CD14-positive monocyte (primary cell): ENCODE measurements around the gene TGFBR1. TPM values are rescaled to one million over a fixed set of nuclear protein-coding genes. Genes with fewer than 3 reads are reported as not detected.

Source experiments
- DNase-seq, 3 donors: peaks; one replicate each; pipeline ENCODE4 v3.0.0-alpha.2; 2011 to 2022
- H2AFZ ChIP-seq: 2 replicates; pipeline ENCODE4 v1.6.0; 2012; ENCODE audit warnings: mild to moderate bottlenecking, low read depth, low read length, inconsistent platforms; ENCODE audit not compliant: insufficient read depth, poor library complexity, severe bottlenecking
- H3K27ac ChIP-seq, 2 donors: 1 replicate in 1 of 2; 2 replicates in 1 of 2; pipeline ENCODE4 v1.5.1; 2012 to 2013; ENCODE audit warnings: low read length in 2 of 2, control low read depth in 1 of 2, inconsistent platforms in 1 of 2, low read depth in 1 of 2, mild to moderate bottlenecking in 1 of 2
- H3K27me3 ChIP-seq, 2 donors: one replicate each; pipeline versions ENCODE4 v1.6.0 to v1.6.1; 2011 to 2013; ENCODE audit warnings: low read length in 2 of 2; ENCODE audit not compliant: control insufficient read depth in 2 of 2, insufficient read depth in 2 of 2
- H3K36me3 ChIP-seq, 2 donors: replicated peaks in 1 of 2; 1 replicate in 1 of 2; 2 replicates in 1 of 2; pipeline versions ENCODE4 v1.5.1 to v1.6.1; 2012 to 2013; ENCODE audit warnings: low read length in 2 of 2, control low read depth in 1 of 2, inconsistent platforms in 1 of 2, mild to moderate bottlenecking in 1 of 2; ENCODE audit not compliant: insufficient read depth in 2 of 2, control insufficient read depth in 1 of 2
- H3K4me1 ChIP-seq, 2 donors: 1 replicate in 1 of 2; 2 replicates in 1 of 2; pipeline versions ENCODE4 v1.5.1 to v1.6.1; 2012 to 2013; ENCODE audit warnings: low read length in 2 of 2, control low read depth in 1 of 2, inconsistent platforms in 1 of 2, mild to moderate bottlenecking in 1 of 2, moderate library complexity in 1 of 2; ENCODE audit not compliant: insufficient read depth in 2 of 2, control insufficient read depth in 1 of 2
- H3K4me2 ChIP-seq: replicated peaks from 2 replicates; pipeline ENCODE3; 2012; ENCODE audit warnings: low read length, moderate library complexity, mild to moderate bottlenecking; ENCODE audit not compliant: poor library complexity, severe bottlenecking; ENCODE audit errors: extremely low read depth
- H3K4me3 ChIP-seq, 3 experiments: fragments of 200-600 bp in 1 of 3; sonication (generic) in 1 of 3; replicated peaks in 1 of 3; 1 replicate in 2 of 3; 2 replicates in 1 of 3; pipeline ENCODE4 v1.5.1; 2011 to 2013; ENCODE audit warnings: low read length in 3 of 3, mild to moderate bottlenecking in 3 of 3, control low read depth in 2 of 3, low read depth in 2 of 3, inconsistent platforms in 1 of 3, moderate library complexity in 1 of 3
- H3K79me2 ChIP-seq: 2 replicates; pipeline ENCODE4 v1.6.0; 2012; ENCODE audit warnings: mild to moderate bottlenecking, control low read depth, inconsistent platforms, low read length, moderate library complexity; ENCODE audit not compliant: insufficient read depth
- H3K9ac ChIP-seq: 2 replicates; pipeline ENCODE4 v1.6.0; 2017; ENCODE audit warnings: low read length, mild to moderate bottlenecking; ENCODE audit not compliant: insufficient read depth, poor library complexity, severe bottlenecking
- H3K9me3 ChIP-seq, 2 donors: replicated peaks in 1 of 2; 1 replicate in 1 of 2; 2 replicates in 1 of 2; pipeline versions ENCODE4 v1.5.1 to v1.6.1; 2012 to 2013; ENCODE audit warnings: low read length in 2 of 2, control low read depth in 1 of 2; ENCODE audit not compliant: control insufficient read depth in 1 of 2, insufficient read depth in 1 of 2
- H4K20me1 ChIP-seq: 2 replicates; pipeline ENCODE4 v1.6.0; 2012; ENCODE audit warnings: mild to moderate bottlenecking, low read length, control low read depth, moderate library complexity; ENCODE audit not compliant: insufficient read depth
- H3K27ac Mint-ChIP-seq, 7 donors: one replicate each; pipeline ENCODE4 v1.8.0; 2020; ENCODE audit warnings: mild to moderate bottlenecking in 7 of 7, mixed read lengths in 7 of 7, moderate library complexity in 6 of 7, inconsistent platforms in 2 of 7
- H3K27me3 Mint-ChIP-seq, 3 donors: one replicate each; pipeline ENCODE4 v1.8.0; 2021 to 2022; ENCODE audit warnings: low read depth in 3 of 3, mild to moderate bottlenecking in 3 of 3, mixed read lengths in 3 of 3, moderate library complexity in 3 of 3, inconsistent platforms in 1 of 3
- H3K36me3 Mint-ChIP-seq, 2 donors: one replicate each; pipeline ENCODE4 v1.8.0; 2020; ENCODE audit warnings: mixed read lengths in 2 of 2, inconsistent platforms in 1 of 2, mild to moderate bottlenecking in 1 of 2
- H3K4me1 Mint-ChIP-seq: one replicate; pipeline ENCODE4 v1.8.0; 2020; ENCODE audit warnings: mild to moderate bottlenecking, mixed read lengths
- H3K4me3 Mint-ChIP-seq, 2 donors: one replicate each; pipeline ENCODE4 v1.8.0; 2020; ENCODE audit warnings: mild to moderate bottlenecking in 2 of 2, mixed read lengths in 2 of 2, moderate library complexity in 1 of 2
- H3K9me3 Mint-ChIP-seq, 7 donors: one replicate each; pipeline ENCODE4 v1.8.0; 2020 to 2022; ENCODE audit warnings: mixed read lengths in 7 of 7, mild to moderate bottlenecking in 6 of 7, moderate library complexity in 6 of 7, inconsistent platforms in 2 of 7
- CTCF ChIP-seq: fragments of 200-600 bp; IDR thresholded peaks from one replicate; pipeline ENCODE4 v1.8.0; 2022; ENCODE audit warnings: antibody characterized with exemption, mild to moderate bottlenecking
- WGBS: methylation state at CpG from one replicate; pipeline ENCODE4 v1.1.5; 2013; ENCODE audit warnings: missing lambda C conversion rate; ENCODE audit not compliant: insufficient coverage; 5-methylcytosine and 5-hydroxymethylcytosine counted together
- intact Hi-C, 2 donors: fragments of 100-400 bp; cut with micrococcal nuclease; formaldehyde crosslinking; loops; one replicate each; pipeline versions ENCODE4 v1.15.0 to v1.15.1; 2023
- polyA plus RNA-seq, 3 donors: library from polyadenylated mRNA; depleted of rRNA in 1 of 3; unstranded in 2 of 3; stranded (reverse) in 1 of 3; fragments of 300-500 nt in 2 of 3; fragments of >200 nt in 1 of 3; fragmentation: Illumina TruSeq in 2 of 3; gene quantifications; 1 replicate in 2 of 3; 2 replicates in 1 of 3; pipeline ENCODE4 v1.2.3, GENCODE V29; 2012 to 2021

Gene TGFBR1
- polyA plus RNA-seq, 3 donors = 10.7 to 26.8 (median 25.0) TPM

GRCh38 chr9:99139868-99140267 lies 35.0 kb downstream of the TGFBR1 start:
- H3K36me3 ChIP-seq = peaks cover 29 to 64% of the 10 kb centered on the region in 2 donors
- no peak overlapping the region for H3K4me3 ChIP-seq
- H3K4me1 ChIP-seq = peaks cover 26 to 35% of the 10 kb centered on the region in 2 donors
- H3K27ac ChIP-seq = no peak overlapping the region
- H3K4me2 ChIP-seq = no peak overlapping the region
- Mint-ChIP-seq H3K9me3 (no peaks in the 10 kb centered on the region), H3K4me3 (no peak overlapping the region), H3K4me1 (peaks cover 44% of the 10 kb centered on the region), H3K36me3 (peaks cover 53 to 57% of the 10 kb centered on the region in 2 donors), H3K27ac (peak overlapping the region in 1 of 7 donors; percentile 20), H3K27me3 (peaks cover 0 to 2% (median 0%) of the 10 kb centered on the region in 3 donors)
- no peak overlapping the region for H3K9ac ChIP-seq
- H2AFZ ChIP-seq = no peak overlapping the region
- H4K20me1 ChIP-seq = peaks cover 20% of the 10 kb centered on the region
- no CpG with 5 or more reads among the region's 5 CpGs for WGBS
- TF ChIP-seq CTCF = no peak
- no peak for DNase-seq
- no peaks in the 10 kb centered on the region for H3K27me3 ChIP-seq
- peaks cover 9% of the 10 kb centered on the region for H3K79me2 ChIP-seq
- intact Hi-C loops = loop anchor here (1.0 to 10.0 kb wide), 6 partner anchors 35 to 293 kb away; partner anchors contain the start of gene TGFBR1 (in 1 of the 2)
- H3K9me3 ChIP-seq = no peaks in the 10 kb centered on the region

- WGBS = no CpG with 5 or more reads among the region's 2 CpGs
- no peak overlapping the region for H2AFZ ChIP-seq
- intact Hi-C loops = loop anchor here (1.0 to 5.0 kb wide), 4 partner anchors 140 to 293 kb away; no protein-coding TSS in a partner anchor
- no peak overlapping the region for H3K9ac ChIP-seq
- H3K36me3 ChIP-seq = peaks cover 37 to 73% of the 10 kb centered on the region in 2 donors
- TF ChIP-seq CTCF = peak; percentile 95
- no peaks in the 10 kb centered on the region for H3K9me3 ChIP-seq
- peak; percentile 52 to 66 (median 64) for DNase-seq
- no peak overlapping the region for H3K4me3 ChIP-seq
- peaks cover 0 to 2% (median under 1%) of the 10 kb centered on the region in 3 donors for H3K27me3 Mint-ChIP-seq
- no peaks in the 10 kb centered on the region for H3K9me3 Mint-ChIP-seq
- no peaks in the 10 kb centered on the region for H3K27me3 ChIP-seq
- H3K4me3 Mint-ChIP-seq = no peak overlapping the region
- H3K4me1 ChIP-seq = peaks cover 22 to 26% of the 10 kb centered on the region in 2 donors
- H3K36me3 Mint-ChIP-seq = peaks cover 63 to 66% of the 10 kb centered on the region in 2 donors
- peaks cover 13% of the 10 kb centered on the region for H4K20me1 ChIP-seq
- no peak overlapping the region for H3K27ac ChIP-seq
- H3K4me2 ChIP-seq = no peak overlapping the region
- peak overlapping the region in 4 of 7 donors; percentile 0 to 44 (median 30) for H3K27ac Mint-ChIP-seq
- H3K79me2 ChIP-seq = no peaks in the 10 kb centered on the region
- peaks cover 34% of the 10 kb centered on the region for H3K4me1 Mint-ChIP-seq
Observed at GRCh38 chr9:99140685-99141314, 35.9 kb downstream of the TGFBR1 start.
